Transverse colon (tissue), 3 donors: Measurements from ENCODE around the gene KAZN.

Experiments used
- EP300 ChIP-seq: sonication (generic); formaldehyde crosslinking; IDR thresholded peaks from one replicate; pipeline ENCODE4 v1.6.1; 2017; ENCODE audit warnings: antibody characterized with exemption, low read depth
- POLR2A ChIP-seq: fragments of 450-650 bp; IDR thresholded peaks from one replicate; pipeline ENCODE4 v1.6.1; 2016; ENCODE audit warnings: antibody characterized with exemption, mild to moderate bottlenecking, moderate library complexity
- TF ChIP-seq, protein P1 (sequence below), 5 experiments: fragments of 200-600 bp in 3 of 5; fragments of 450-650 bp in 2 of 5; sonication (generic) in 3 of 5; IDR thresholded peaks; 1 replicate in 2 of 5; 2 replicates in 3 of 5; pipeline ENCODE4 v1.5.1; 2016 to 2017; ENCODE audit warnings: antibody characterized with exemption in 5 of 5, inconsistent platforms in 3 of 5, mild to moderate bottlenecking in 2 of 5, moderate library complexity in 1 of 5

GRCh38 chr1:14653461-14653960 lies 55.0 kb downstream of the KAZN start:
- TF ChIP-seq, protein P1, sequence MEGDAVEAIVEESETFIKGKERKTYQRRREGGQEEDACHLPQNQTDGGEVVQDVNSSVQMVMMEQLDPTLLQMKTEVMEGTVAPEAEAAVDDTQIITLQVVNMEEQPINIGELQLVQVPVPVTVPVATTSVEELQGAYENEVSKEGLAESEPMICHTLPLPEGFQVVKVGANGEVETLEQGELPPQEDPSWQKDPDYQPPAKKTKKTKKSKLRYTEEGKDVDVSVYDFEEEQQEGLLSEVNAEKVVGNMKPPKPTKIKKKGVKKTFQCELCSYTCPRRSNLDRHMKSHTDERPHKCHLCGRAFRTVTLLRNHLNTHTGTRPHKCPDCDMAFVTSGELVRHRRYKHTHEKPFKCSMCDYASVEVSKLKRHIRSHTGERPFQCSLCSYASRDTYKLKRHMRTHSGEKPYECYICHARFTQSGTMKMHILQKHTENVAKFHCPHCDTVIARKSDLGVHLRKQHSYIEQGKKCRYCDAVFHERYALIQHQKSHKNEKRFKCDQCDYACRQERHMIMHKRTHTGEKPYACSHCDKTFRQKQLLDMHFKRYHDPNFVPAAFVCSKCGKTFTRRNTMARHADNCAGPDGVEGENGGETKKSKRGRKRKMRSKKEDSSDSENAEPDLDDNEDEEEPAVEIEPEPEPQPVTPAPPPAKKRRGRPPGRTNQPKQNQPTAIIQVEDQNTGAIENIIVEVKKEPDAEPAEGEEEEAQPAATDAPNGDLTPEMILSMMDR (IDR thresholded peaks at IDR 0.05) = no peak
- TF ChIP-seq EP300 (no peak), POLR2A (no peak)
